Lower leg skin (tissue), 3 donors: ENCODE results near the gene LRRC49.

Experiments used
- CTCF ChIP-seq, 3 donors: fragments of 450-650 bp; IDR thresholded peaks; one replicate each; pipeline ENCODE4 v1.5.1; 2016; ENCODE audit warnings: antibody characterized with exemption in 3 of 3, mild to moderate bottlenecking in 3 of 3, moderate library complexity in 2 of 3
- POLR2A ChIP-seq, 2 donors: fragments of 450-650 bp; IDR thresholded peaks; one replicate each; pipeline ENCODE4 v1.6.1; 2016 to 2017; ENCODE audit warnings: antibody characterized with exemption in 2 of 2, mild to moderate bottlenecking in 1 of 2, moderate library complexity in 1 of 2

DNA sequence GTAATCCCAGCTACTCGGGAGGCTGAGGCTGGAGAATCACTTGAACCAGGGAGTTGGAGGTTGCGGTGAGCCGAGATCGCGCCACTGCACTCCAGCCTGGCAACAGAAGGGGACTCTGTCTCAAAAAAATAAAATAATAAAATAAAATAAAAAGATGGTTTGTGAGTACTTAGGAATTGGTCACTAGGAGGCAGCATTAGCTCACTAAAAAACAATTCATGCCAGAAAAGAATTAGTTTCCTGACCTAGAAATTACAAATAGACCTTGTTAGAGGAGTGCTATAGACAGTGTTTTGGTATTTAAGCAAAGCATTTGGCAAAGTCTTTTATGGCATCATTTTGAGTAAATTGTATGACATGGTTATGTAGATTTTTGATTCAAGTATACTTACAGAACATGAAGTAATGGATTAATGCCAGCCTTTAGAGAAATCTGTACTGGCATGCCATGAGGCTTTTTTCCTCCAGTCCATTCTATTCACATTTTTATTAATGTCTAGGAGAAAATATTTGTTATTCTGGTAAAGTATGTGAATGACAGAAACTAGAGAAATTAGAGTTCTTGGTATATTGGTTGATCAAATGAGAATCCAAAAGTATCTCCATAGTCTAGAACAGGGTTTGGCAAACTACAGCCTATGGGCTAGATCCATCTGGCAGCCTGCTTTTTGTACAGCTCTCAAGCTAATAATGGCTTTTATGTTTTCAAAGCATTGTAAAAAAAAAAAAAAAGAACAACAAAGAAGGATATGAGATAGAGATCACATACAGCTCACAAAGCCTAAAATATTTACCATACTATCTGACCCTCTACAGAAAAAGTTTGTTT is 81.6 kb downstream of the LRRC49 start:
- TF ChIP-seq CTCF (IDR thresholded peaks at IDR 0.05) (no peak), POLR2A (IDR thresholded peaks at IDR 0.05) (no peak)
